Cerebellar cortex (tissue), 1 donor: ENCODE data around the gene ZNF385C.
A peak's percentile ranks its signal among the peaks of the same experiment; 100 is the strongest.

Experiments used
- DNase-seq: peaks from one replicate; pipeline ENCODE4 v3.0.0-alpha.2; 2015; ENCODE audit warnings: low spot score

The ZNF385C gene

DNA sequence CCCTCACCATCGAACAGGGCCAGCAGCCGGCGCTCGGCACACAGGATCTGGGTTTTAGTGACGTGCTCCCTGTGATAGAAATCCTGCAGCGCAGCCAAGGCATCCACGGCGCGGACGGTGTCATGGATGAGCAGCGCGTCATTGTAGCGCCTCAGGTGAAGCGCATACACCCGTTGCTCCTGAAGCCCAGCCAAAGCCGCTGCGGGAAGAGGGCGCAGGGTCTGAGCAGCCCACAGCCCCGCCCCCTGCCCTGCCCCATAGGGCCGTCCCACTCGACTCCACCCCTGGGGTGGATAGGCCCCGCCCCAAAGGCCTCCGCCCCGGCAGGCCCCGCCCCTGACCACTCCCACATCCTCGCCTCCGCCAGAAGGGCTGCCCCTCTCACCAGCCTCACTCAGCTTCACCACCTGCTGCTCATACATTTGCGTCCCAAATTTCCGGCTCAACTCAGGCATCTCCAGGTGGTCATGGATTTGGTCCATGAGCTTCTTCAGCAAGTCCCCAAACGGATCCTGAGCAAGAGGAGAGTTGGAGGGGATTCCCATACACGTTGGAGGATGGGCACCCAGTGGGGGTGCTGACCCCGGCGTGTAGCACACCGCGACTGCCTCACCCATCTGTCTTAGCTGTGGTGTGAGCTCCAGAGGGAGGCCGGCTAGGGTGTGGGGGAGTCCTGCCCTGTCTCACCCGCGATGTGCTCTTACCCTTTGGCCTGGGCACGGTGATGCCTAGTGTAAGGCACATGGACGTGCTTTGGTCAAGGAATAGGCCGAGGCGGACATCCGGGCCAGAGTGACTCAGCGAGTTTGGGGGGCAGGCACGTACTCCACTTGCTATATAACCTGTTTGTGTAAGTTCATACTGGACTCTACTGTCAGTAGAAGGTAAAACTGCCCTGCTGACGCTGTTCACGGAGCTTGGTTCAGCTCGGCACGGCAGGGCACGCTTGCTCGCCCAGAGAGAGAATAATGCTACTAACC lies 9.6 kb upstream of the ZNF385C start:
- DNase-seq = peak; percentile 88

DNA sequence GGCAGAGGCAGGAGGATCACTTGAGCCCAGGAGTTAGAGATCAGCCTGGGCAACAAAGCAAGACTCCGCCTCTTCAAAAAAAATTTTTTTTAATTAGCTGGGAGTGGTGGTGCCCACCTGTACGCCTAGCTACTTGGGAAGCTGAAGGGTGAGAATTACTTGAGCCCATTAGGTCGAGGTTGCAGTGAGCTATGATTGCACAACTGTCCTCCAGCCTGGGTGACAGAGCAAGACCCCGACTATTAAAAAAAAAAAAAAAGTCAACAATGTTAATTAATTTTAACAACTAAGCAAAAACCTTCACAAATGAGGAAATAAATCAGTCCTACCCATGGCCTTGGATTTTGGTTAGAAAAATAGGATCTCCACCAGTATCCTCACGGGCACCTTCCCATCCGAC lies 8.9 kb upstream of the ZNF385C start:
- DNase-seq = no peak

DNA sequence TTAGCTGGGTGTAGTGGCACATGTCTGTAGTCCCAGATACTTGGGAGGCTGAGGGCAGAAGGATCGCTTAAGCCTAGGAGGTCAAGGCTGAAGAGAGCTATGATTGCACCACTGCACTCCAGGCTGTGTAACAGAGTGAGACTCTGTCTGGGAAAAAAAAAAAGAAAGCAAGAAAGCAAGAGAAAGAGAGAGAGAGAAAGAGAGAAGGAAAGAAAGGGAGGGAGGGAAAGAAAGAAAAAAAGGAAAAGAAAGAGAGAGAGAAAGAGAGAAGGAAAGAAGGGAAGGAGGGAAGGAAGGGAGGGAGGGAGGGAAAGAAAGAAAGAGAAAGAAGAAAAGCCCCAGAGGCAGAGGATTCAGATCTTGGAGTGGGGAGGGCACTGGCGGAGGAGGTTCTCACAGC lies 7.7 kb upstream of the ZNF385C start:
- no peak for DNase-seq

DNA sequence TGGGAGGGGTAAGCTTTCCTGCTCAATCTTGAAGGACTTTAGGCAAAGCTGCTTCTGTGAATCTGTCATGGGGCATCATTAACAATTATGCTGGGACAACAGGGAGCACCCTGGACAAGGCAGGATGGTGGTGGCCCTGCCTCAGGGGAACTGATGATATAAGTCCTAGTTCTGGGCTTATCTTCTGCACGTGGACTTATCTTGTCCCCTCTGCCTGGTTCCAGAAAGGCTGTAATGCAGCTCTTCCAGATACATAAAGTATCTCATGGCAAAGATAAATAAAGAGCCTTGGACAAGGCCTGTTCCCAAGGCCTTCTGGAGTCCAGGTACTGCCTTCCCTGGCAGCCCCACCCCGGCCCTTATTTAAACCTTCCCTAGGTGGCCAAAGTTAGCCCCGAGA lies 6.0 kb upstream of the ZNF385C start:
- DNase-seq = no peak

DNA sequence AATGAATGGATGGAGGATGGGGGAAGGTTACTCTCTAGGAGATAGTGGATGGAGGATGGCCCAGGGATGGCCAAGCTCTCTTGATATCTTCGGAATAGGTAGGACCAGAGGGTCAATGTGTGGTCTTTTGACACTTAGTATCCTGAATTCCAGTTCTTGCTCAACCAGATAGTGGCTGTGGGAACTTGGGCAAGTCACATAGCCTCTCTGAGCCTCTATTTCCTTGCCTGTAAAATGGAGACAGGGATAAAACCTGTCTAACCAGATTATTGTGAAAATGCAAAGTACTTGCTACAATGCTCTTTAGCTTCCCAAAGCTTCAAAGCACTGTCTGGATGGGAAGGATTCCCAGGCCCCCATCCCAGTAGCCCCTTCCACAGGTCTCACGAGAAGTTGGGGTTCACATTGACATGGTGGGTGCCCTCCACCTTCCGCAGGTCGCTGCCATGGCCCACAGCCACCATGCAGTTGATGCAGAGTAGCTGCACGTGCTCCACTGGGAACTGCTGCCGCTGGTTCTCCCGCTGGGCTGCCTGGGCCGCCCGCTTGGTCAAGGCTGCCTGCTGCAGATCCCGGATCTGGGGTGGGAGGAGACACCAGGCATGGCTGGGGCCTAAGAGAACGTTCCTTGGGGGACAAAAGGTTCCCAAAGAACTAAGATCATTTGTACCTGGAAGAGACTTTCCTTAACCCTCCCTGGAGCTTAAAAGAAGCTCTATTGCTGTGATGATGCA lies 5.1 kb upstream of the ZNF385C start:
- no peak for DNase-seq

DNA sequence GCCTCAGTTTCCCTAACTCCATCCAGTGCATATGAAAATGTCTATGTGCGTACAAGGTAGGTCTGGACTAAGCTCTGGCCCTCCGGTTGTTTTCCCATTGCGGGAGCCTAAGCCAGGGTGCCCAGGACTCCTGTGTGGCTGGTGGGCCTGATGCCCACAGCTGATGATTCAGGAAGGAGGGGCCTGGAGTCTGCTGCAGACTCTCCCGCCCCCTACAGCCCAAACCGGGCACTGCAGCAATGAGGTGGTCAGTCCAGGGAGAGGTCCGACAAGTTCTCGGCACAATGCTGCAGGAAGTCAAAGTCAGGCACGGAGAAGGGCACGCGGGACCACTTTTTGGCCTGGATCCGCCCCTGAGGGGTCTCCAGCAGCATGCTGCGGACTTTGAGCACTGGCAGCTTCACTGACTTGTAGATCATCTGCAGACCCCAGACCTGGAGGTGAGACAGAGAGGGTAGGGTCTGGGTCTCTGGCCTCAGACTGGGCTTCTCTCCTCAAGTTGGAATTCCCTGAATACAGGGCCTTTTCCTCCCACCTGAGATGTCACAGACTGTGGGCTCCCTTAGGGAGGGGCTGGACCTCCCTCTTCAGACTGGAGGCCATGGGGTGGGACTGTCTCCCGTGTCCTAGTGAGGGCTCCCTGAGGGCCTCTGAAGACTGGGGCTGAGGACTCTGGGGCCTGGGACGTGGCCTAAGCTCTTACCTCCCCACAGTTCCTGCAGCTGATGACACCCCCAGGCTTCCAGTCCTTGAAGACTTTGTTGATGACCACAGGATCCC lies 3.4 kb upstream of the ZNF385C start:
- peak; percentile 59 for DNase-seq

DNA sequence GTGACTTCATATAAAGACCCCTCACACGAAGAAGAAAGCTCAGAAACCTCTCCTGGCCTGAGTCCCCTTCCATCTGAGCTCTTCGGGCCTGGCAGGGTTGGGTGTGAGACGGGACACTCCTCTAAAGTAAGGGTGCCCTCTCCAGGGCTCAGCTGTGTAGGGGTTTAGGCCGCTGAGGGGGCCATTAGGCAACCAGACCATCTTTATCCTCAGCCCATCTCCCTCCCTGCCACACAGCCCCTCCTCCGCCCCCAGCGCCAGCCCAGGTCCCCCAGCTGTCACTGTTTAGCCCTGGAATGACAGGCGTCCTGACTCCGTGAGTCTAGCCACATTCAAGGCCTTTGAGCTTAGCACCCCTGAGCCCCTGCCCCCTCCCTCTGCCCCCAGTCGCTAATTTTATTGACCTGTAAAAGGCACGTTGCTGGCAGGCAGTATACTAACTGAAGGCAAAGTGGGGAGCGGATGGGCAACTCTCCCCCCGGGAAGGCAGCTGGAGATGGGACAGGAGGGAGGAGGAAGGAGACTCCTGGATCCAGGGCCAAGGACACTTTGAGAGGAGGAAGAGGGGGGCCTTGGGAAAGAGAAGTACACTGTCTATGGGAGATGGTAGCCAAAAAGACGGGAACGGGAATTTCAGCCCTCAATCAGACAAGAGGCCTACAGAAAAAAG lies 592 bp upstream of the ZNF385C start:
- DNase-seq = no peak

DNA sequence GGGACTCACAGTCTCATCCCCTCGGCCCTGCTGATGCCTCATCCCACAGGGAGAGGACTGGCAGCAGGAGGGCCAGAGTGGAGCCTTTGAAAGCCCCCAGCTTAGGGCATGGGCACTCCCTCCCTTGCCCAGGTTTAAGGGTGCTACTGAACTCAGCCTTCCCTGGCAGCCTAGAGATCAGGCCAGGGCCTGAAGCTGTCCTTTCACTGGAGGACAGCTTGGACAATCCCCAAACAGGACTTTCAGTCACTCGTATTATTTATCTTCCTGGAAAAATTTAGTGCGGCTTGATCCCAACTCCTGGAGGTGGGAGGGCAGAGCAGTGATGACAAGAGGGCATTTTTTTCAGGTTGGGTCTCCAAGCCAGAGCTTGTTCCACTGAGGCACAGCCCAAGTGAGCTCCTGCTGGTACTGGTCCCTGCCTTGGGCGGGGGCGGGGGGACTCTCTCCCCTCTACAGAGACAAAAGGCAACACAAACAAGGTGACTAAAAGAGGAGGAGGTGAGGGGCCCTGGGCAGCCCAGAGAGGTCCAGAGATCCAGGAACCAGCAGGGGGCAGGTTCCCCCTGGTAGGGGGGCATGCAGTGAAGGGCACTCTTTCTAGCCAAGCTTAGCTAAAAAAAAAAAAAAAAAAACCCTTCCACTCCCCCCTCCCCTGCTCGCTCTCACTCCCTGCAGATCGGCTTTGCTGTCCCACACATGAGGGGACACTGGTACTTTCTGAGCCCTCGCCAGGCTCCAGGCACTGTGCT lies 1.7 kb downstream of the ZNF385C start:
- DNase-seq = no peak

DNA sequence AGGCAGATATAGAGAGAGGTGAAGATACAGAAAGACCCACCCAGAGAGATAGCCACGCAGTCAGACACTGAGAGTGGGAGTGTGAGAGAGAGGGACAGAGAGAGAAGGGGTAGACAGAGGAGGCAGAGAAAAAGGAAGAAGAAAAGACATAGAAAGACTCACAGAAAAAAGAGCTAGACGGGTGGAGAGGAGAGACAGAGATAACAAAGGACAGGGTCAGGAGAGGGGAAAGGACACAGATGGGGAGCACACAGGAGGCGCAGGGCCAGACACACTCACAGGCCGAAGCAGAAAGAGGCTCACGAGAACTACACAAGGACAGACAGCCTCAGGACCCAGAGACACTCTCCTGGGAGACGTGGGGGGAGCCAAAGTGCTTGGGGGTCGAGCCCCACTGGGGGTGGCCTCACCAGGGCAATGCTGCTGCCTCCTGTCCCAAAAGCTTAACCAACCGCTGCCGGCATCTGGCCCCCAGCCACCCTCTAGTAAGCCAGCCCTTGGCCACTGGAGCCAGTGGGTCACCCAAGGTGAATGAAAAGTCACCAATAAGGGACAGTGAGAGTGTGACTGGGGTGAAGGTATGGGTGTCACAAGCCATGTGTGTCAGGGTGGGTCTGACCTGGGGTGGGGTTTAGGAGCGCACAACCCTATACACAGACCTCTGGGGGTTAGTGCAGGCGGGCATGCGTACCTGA lies 3.8 kb downstream of the ZNF385C start:
- DNase-seq = no peak

DNA sequence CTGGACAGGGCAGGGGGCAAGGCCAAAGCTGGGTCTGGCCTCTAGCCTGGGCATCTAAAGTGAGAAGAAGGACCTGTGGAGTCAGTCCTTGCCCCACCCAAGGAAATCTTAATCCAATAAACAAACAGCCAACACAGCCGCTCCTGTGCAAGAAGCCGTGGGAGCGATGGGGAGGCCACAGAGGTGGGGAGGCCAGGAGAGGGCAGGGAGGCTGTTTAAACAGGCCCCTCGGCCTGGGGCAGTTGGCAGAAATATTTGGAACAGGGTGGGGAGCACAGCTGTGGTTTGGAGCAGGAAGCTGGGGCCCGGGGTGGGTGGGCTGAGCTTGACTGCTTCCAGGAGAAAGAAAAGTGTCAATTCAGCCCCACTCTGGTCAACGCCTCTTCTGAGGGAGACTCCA lies 5.3 kb downstream of the ZNF385C start:
- no peak for DNase-seq

DNA sequence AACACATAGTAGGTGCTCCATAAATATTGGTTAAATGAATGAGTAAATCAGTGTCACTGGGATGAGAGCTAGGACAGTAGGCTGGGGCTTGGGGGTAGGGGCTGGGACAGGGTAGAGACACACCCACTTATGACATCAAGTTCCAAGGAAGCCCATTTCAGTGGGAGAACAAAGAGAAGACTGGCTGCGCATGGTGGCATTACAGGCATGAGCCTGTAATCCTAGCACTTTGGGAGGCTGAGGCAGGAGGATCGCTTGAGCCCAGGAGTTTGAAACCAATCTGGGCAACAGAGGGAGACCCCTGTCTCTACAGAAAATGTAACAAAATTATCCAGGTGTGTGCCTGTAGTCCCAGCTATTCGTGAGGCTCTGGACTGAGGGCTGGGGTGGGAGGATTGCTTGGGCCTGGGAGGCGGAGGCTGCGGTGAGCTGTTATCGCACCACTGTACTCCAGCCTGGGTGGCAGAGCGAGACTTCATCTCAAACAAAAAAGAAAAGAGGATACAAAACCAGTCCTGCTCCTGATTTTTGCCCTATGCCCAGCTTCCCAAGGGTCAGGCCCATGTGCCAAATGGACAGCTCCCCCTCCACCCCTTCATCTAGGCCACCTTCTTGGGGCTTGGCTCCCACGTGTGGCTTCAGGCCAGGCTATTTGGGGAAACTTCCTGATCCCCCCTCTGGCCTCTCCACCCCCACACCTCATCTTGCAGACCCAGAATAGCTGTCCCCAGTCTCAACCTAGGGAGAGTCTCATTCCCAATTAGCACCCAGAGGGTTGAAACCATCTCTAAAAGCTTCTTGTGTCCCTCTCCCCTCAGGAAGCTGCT lies 7.1 kb downstream of the ZNF385C start:
- DNase-seq = no peak

DNA sequence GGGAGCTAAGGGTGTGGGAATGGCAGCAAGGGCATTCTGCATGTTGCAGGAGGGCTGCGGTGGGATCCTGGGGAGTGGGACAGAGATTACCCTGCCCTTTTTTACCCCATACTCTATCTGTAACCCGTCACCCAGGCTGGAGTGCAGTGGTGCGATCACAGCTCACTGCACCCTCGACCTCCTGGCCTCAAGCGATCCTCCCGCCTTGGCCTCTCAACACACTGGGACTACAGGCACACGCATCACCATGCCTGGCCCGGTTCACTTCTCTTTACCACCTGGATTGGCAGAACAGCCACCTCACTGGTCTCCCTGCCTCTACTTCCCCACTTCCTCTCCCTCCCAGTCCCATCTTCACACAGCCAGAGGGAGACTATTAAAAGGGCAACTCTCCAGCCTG lies 9.5 kb downstream of the ZNF385C start:
- no peak for DNase-seq

DNA sequence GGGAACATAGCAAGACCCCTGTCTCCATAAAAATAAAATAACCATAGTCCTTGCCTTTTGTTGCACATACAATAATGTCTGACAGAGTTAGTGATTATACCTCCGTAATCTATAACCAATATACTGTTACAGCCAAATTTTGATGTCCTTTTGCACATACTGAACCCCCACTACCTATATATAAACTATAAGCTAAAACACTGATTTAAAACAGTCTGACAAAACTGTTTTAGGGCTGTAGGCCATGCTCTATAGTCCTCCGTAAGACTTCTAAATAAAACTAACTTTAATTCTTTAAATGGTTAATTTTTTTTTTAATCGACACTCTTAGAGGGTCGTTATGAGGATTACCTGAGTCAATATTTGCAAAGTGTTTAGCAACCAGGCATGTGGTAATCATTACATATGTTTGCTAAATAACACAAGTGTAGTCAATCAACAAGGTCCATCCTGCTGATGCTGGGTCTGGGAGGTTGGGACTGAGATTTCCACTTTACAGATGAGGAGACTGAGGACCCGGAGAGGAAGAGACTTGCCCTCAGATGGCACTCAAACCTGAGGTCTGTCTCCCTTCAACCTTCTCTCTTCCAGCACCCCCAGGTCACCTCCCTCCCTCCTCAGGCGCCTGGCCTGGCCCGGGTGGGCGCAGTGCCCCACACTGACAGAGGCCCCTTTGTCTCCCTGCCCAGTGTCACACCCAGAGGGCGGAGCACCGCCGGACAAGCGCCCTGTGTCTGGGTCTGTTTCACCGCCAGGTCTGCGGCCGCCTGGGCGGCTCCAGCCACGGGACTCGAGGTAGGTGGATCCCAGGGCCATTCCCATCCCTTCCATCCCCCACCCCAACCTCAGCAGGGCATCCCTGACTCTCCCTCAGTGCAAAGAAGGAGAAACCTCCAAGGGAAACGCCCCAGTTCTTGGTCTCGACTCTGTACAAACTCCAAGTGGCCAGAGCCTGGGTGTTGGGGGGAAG lies 10.3 kb downstream of the ZNF385C start:
- no peak for DNase-seq

DNA sequence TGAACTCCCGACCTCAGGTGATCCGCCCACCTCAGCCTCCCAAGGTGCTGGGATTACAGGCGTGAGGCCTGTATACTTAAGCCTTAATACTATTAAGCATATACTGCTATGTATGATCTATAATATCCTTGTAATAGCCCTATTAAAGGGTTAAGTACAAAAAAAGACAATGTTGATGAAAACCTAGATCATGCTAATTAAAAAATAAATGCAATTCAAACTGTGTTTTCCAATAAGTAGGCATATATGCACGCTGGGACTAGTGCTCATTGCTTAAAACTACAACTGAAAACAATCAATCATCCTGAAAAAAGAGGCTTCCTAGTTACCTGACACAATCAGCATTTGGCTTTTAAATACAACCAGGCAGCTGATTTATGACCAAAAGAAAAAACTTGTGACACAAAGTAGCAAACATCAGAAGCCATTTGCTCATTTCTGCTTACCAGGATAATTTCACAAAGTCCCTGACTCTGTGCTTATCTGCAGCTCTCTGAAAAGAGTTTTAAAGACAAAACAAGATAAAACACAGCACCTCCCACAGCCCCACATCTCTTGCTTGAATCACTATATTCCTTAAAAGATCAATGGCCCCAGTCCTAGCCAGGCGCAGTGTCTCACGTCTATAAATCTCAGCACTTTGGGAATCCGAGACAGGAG lies 11.1 kb downstream of the ZNF385C start:
- no peak for DNase-seq

DNA sequence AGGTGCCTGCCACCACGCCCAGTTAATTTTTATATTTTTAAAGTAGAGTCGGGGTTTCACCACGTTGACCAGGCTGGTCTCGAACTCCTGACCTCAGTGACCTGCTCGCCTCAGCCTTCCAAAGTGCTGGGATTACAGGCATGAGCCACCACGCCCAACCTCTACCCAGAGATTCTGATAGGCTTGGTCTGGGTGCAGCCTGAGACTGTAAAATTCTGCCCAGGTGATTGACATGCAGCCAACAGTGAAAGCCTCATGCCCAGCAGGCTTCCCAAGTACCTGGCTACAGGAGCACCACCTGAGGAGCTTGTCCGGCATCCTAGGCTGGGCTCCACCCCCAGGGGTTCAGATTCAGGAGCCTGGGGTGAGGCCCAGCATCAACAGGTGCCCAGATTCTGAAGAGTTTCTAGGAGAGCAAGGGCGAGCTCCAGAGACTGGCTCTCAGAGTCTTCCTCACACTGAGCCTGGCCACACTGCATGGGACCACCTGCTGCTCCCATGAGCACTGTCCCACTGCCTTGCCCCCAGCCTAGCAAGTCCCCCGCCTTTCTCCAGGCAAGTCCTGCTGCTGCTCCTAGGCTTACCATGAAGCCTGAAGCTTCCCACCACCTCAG lies 16.6 kb downstream of the ZNF385C start:
- DNase-seq = no peak

DNA sequence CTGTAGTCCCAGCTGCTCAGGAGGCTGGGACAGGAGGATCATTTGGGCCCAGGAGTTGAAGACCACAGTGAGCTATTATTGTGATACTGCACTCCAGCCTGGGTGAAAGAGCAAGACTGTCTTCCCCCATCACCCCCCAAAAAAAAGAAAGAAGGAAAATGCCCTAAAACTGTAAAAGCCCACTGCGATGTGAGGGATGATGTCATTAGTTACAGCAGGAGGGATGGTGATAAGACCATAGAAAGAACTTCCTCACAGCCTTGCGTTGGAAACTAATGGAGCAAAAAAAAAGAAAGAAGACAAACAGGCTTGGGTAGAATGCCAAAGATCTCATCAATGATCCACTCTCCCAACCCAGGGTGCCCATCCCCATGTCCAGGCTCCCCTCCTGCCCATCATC lies 18.7 kb downstream of the ZNF385C start:
- no peak for DNase-seq

DNA sequence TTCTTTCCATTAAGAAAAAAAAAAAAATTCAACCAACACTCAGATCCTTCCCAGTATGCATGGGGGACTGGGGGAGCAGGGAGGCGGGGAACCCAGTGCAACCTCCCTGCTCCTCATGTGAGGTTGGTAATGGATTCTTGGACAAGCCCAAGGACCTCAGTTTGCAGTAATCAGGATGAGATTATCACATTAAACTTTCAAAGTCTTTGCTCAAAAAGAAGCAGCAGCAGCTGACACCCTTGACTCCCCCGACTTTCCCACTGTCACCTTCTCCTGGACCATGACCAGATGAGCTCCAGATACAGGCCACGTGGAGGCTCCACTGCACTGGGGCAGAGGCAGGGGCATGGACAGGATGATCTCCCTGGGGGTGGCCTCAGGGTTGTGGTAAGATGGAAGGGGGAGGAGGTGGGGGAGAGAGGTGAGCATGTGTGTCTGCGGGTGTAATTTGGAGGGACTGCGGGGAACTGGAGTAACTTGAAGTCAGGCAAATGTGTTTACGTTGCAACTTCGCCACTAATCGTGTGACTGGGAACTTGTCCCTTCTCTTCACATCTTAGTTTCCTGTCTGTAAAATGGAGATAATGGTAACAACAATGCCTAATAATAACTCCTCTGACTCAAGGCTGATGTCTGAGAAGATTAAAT lies 19.8 kb downstream of the ZNF385C start:
- DNase-seq = no peak
